Keratinocyte (primary cell): ENCODE measurements around the gene CTTNBP2.

Experiments used
- EZH2 ChIP-seq: IDR thresholded peaks from one replicate; pipeline ENCODE4 v1.6.1; 2012; ENCODE audit warnings: inconsistent platforms, mild to moderate bottlenecking, low read length, moderate library complexity
- TF ChIP-seq, protein P1 (sequence below), 3 experiments: IDR thresholded peaks in 1 of 3; conservative IDR thresholded peaks in 1 of 3; optimal IDR thresholded peaks in 1 of 3; 2 replicates in 2 of 3; 3 replicates in 1 of 3; pipeline versions ENCODE3 to v1.5.1; 2011; ENCODE audit warnings: low read length in 3 of 3, mild to moderate bottlenecking in 3 of 3, moderate library complexity in 2 of 3, control low read depth in 1 of 3, inconsistent platforms in 1 of 3; ENCODE audit not compliant: insufficient read depth in 2 of 3; ENCODE audit errors: extremely low read depth in 1 of 3

GRCh38 chr7:117704063-117704462 is 169.2 kb downstream of the CTTNBP2 start:
- TF ChIP-seq, protein P1, sequence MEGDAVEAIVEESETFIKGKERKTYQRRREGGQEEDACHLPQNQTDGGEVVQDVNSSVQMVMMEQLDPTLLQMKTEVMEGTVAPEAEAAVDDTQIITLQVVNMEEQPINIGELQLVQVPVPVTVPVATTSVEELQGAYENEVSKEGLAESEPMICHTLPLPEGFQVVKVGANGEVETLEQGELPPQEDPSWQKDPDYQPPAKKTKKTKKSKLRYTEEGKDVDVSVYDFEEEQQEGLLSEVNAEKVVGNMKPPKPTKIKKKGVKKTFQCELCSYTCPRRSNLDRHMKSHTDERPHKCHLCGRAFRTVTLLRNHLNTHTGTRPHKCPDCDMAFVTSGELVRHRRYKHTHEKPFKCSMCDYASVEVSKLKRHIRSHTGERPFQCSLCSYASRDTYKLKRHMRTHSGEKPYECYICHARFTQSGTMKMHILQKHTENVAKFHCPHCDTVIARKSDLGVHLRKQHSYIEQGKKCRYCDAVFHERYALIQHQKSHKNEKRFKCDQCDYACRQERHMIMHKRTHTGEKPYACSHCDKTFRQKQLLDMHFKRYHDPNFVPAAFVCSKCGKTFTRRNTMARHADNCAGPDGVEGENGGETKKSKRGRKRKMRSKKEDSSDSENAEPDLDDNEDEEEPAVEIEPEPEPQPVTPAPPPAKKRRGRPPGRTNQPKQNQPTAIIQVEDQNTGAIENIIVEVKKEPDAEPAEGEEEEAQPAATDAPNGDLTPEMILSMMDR (optimal IDR thresholded peaks at IDR 0.05 in 1 of 3, IDR thresholded peaks at IDR 0.05 in 1 of 3, conservative IDR thresholded peaks at IDR 0.05 in 1 of 3; ENCODE audit: extremely low read depth in 1 of 3, insufficient read depth in 2 of 3, low read length in 3 of 3): no peak
- no peak for TF ChIP-seq EZH2
